HepG2 (cell line): ENCODE measurements around the gene NOP9. TPM values are rescaled to one million over a fixed set of nuclear protein-coding genes. Genes with fewer than 3 reads are reported as not detected.

Experiments used
- AKAP8 ChIP-seq: sonication (generic); formaldehyde crosslinking; IDR thresholded peaks from 2 replicates; pipeline ENCODE4 v1.5.1; 2020; ENCODE audit warnings: mild to moderate bottlenecking, missing genetic modification reagents
- BRF2 ChIP-seq: sonication (generic); formaldehyde crosslinking; IDR thresholded peaks from 2 replicates; pipeline ENCODE4 v1.8.1; 2022; ENCODE audit warnings: mild to moderate bottlenecking, missing genetic modification reagents
- FOXK2 ChIP-seq: fragments of 450-650 bp; IDR thresholded peaks from 2 replicates; pipeline ENCODE4 v1.6.1; 2016
- HNRNPH1 ChIP-seq: fragments of 200-400 bp; formaldehyde crosslinking; optimal IDR thresholded peaks from 2 replicates; pipeline ENCODE3; 2017; ENCODE audit warnings: mild to moderate bottlenecking, low read depth, low read length
- LCORL ChIP-seq, 2 experiments: fragments of 450-650 bp in 1 of 2; sonication (generic) in 1 of 2; formaldehyde crosslinking in 1 of 2; IDR thresholded peaks; 2 replicates each; pipeline versions ENCODE4 v1.5.0 to v1.6.1; 2017 to 2020; ENCODE audit warnings: antibody characterized with exemption in 1 of 2, missing genetic modification reagents in 1 of 2
- MAFK ChIP-seq, 2 experiments: IDR thresholded peaks in 1 of 2; conservative IDR thresholded peaks in 1 of 2; 2 replicates each; pipeline ENCODE4 v1.6.1; 2011; ENCODE audit warnings: improper control_type of control experiment in 2 of 2, low read length in 2 of 2
- MTF2 ChIP-seq: sonication (generic); formaldehyde crosslinking; IDR thresholded peaks from 2 replicates; pipeline ENCODE4 v1.5.0; 2020; ENCODE audit warnings: missing genetic modification reagents, borderline replicate concordance
- MXD4 ChIP-seq: IDR thresholded peaks from 2 replicates; pipeline ENCODE4 v1.6.1; 2016; ENCODE audit warnings: mild to moderate bottlenecking, missing biosample characterization, missing genetic modification reagents
- RARG ChIP-seq: sonication (generic); formaldehyde crosslinking; IDR thresholded peaks from 2 replicates; pipeline ENCODE4 v1.4.0; 2020; ENCODE audit warnings: low read depth, mild to moderate bottlenecking, missing genetic modification reagents
- SNAI1 ChIP-seq: sonication (generic); formaldehyde crosslinking; IDR thresholded peaks from 2 replicates; pipeline ENCODE4 v1.5.0; 2020; ENCODE audit warnings: mild to moderate bottlenecking, missing genetic modification reagents, borderline replicate concordance
- STAT6 ChIP-seq: sonication (generic); formaldehyde crosslinking; IDR thresholded peaks from 2 replicates; pipeline ENCODE4 v1.4.0; 2020; ENCODE audit warnings: missing genetic modification reagents, mild to moderate bottlenecking, borderline replicate concordance
- TSC22D2 ChIP-seq: sonication (generic); formaldehyde crosslinking; IDR thresholded peaks from 2 replicates; pipeline ENCODE4 v1.5.1; 2020; ENCODE audit warnings: missing genetic modification reagents, mild to moderate bottlenecking, borderline replicate concordance
- ZC3H13 ChIP-seq: sonication (generic); formaldehyde crosslinking; IDR thresholded peaks from 2 replicates; pipeline ENCODE4 v1.8.1; 2023; ENCODE audit warnings: mild to moderate bottlenecking, missing genetic modification reagents, moderate library complexity
- ZNF337 ChIP-seq: sonication (generic); formaldehyde crosslinking; IDR thresholded peaks from 2 replicates; pipeline ENCODE4 v1.5.1; 2020; ENCODE audit warnings: missing genetic modification reagents, low read depth, mild to moderate bottlenecking, borderline replicate concordance
- ZNF546 ChIP-seq: sonication (generic); formaldehyde crosslinking; conservative IDR thresholded peaks from 2 replicates; pipeline ENCODE4 v1.8.1; 2023; ENCODE audit warnings: mild to moderate bottlenecking, missing genetic modification reagents
- ZNF549 ChIP-seq: sonication (generic); formaldehyde crosslinking; IDR thresholded peaks from 2 replicates; pipeline ENCODE4 v1.5.0; 2020; ENCODE audit warnings: missing genetic modification reagents
- polyA plus RNA-seq, 8 experiments: library from polyadenylated mRNA; depleted of rRNA in 3 of 8; stranded (reverse) in 7 of 8; unstranded in 1 of 8; fragments of >200 nt; fragmentation: Illumina TruSeq in 4 of 8; extraction: Trizol in 4 of 8; gene quantifications; 2 replicates each; pipeline versions ENCODE4 v1.2.1 to v1.2.3, GENCODE V29; 2011 to 2016; ENCODE audit warnings: low read depth in 4 of 8, missing spikeins in 1 of 8, mixed read lengths in 1 of 8; ENCODE audit not compliant: insufficient read depth in 1 of 8
- total RNA-seq, 5 experiments: library from RNA; depleted of rRNA; stranded (reverse); fragments of >200 nt; fragmentation: Illumina TruSeq; extraction: Trizol; gene quantifications; 2 replicates each; pipeline ENCODE4 v1.2.3, GENCODE V29; 2016; ENCODE audit warnings: low read depth in 1 of 5
- TF ChIP-seq, protein P1 (sequence below): sonication (generic); formaldehyde crosslinking; IDR thresholded peaks from 2 replicates; pipeline ENCODE4 v1.4.0; 2020; ENCODE audit warnings: missing genetic modification reagents
- TF ChIP-seq, protein P2 (sequence below): sonication (generic); formaldehyde crosslinking; IDR thresholded peaks from 2 replicates; pipeline ENCODE4 v1.5.1; 2020; ENCODE audit warnings: missing genetic modification reagents, mild to moderate bottlenecking, borderline replicate concordance
- TF ChIP-seq, protein P3 (sequence below): sonication (generic); formaldehyde crosslinking; IDR thresholded peaks from 2 replicates; pipeline ENCODE4 v1.4.0; 2020; ENCODE audit warnings: mild to moderate bottlenecking, missing genetic modification reagents

Gene NOP9
- total and polyA plus RNA-seq, 2 of the 13 experiments (the other 11 are each of a cell fraction or from before 2014, with no cell fraction given), result 24.5 to 61.6 TPM

- TF ChIP-seq ZNF337 (CRISPR knock-in tag) (peak; percentile 95; the same call in 1 of the 2 replicates), HNRNPH1 (no peak), ZNF549 (CRISPR knock-in tag) (peak; percentile 89; the same call in 1 of the 2 replicates), MTF2 (CRISPR knock-in tag) (peak; percentile 91), MAFK (conservative IDR thresholded peaks at IDR 0.05 in 1 of 2, IDR thresholded peaks at IDR 0.05 in 1 of 2; ENCODE audit: low read length in 2 of 2) (peak in 1 of 2 experiments; percentile 14; a peak in 2 of 4 replicates), FOXK2 (peak; percentile 73; the same call in 1 of the 2 replicates), ZNF546 (CRISPR knock-in tag) (peak; percentile 100), STAT6 (CRISPR knock-in tag) (peak; percentile 85; the same call in 1 of the 2 replicates), TSC22D2 (peak; percentile 91), LCORL (IDR thresholded peaks at IDR 0.05) (no peak), LCORL (CRISPR knock-in tag; IDR thresholded peaks at IDR 0.05) (peak; percentile 99), SNAI1 (CRISPR knock-in tag) (peak; percentile 99), AKAP8 (CRISPR knock-in tag) (peak; percentile 100), BRF2 (CRISPR knock-in tag) (peak; percentile 100), ZC3H13 (CRISPR knock-in tag) (peak; percentile 97), RARG (CRISPR knock-in tag) (peak; percentile 69; the same call in 1 of the 2 replicates), MXD4 (peak; percentile 100)
- TF ChIP-seq, protein P1, sequence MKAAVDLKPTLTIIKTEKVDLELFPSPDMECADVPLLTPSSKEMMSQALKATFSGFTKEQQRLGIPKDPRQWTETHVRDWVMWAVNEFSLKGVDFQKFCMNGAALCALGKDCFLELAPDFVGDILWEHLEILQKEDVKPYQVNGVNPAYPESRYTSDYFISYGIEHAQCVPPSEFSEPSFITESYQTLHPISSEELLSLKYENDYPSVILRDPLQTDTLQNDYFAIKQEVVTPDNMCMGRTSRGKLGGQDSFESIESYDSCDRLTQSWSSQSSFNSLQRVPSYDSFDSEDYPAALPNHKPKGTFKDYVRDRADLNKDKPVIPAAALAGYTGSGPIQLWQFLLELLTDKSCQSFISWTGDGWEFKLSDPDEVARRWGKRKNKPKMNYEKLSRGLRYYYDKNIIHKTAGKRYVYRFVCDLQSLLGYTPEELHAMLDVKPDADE (CRISPR knock-in tag), result 0 out of 2 replicates have a peak, but pooled peaks have one; percentile 97
- TF ChIP-seq, protein P2, sequence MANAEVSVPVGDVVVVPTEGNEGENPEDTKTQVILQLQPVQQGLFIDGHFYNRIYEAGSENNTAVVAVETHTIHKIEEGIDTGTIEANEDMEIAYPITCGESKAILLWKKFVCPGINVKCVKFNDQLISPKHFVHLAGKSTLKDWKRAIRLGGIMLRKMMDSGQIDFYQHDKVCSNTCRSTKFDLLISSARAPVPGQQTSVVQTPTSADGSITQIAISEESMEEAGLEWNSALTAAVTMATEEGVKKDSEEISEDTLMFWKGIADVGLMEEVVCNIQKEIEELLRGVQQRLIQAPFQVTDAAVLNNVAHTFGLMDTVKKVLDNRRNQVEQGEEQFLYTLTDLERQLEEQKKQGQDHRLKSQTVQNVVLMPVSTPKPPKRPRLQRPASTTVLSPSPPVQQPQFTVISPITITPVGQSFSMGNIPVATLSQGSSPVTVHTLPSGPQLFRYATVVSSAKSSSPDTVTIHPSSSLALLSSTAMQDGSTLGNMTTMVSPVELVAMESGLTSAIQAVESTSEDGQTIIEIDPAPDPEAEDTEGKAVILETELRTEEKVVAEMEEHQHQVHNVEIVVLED (CRISPR knock-in tag), result peak; percentile 98
- TF ChIP-seq, protein P3, sequence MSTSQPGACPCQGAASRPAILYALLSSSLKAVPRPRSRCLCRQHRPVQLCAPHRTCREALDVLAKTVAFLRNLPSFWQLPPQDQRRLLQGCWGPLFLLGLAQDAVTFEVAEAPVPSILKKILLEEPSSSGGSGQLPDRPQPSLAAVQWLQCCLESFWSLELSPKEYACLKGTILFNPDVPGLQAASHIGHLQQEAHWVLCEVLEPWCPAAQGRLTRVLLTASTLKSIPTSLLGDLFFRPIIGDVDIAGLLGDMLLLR (CRISPR knock-in tag), result peak; percentile 99
These were observed 28.4 kb upstream of the NOP9 start, which contains the start of gene RABGGTA (continued) for GRCh38 chr14:24271134-24271833.
